Measurements from ENCODE around the gene FGF1. TPM values are rescaled to one million over a fixed set of nuclear protein-coding genes. Genes with fewer than 3 reads are reported as not detected.

Gene FGF1
- polyA plus RNA-seq, 10 donors: 5.9 to 10.5 (median 9.1) TPM

- no peak for DNase-seq
Observed at GRCh38 chr5:142585451-142585850, 100.4 kb downstream of the FGF1 start.

- peak in 2 of 3 donors; percentile 42 to 70 for DNase-seq
Observed at GRCh38 chr5:142584891-142585290, 101.0 kb downstream of the FGF1 start.

DNA sequence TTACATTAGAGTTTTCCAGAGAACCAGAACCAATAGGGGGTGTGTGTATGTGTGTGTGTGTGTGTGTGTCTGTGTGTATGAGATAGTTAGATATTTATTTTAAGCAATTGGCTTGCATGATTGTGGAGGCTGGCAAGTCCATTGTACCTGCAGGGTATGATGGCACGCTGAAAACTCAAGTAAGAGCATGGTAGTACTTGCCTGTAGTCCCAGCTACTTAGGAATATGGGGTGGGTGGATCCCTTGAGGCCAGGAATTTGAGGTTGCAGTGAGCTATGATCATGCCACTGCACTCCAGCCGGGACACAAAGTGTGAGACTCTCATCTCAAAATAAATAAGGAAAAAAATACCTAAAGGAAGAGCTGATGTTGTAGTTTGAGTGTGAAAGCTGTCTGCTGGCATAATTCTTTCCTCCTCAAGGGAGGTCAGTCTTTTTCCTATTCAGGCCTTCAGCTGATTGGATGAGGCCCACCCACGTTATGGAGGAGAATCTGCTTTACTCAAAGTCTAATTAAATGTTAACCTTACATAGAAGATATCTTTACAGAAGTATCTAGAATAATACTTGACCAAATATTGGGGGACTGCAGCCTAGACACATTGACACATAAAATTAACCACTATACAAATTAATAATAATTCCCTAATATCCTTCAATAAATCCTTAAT lies 107.6 kb downstream of the FGF1 start:
- DNase-seq: no peak

DNA sequence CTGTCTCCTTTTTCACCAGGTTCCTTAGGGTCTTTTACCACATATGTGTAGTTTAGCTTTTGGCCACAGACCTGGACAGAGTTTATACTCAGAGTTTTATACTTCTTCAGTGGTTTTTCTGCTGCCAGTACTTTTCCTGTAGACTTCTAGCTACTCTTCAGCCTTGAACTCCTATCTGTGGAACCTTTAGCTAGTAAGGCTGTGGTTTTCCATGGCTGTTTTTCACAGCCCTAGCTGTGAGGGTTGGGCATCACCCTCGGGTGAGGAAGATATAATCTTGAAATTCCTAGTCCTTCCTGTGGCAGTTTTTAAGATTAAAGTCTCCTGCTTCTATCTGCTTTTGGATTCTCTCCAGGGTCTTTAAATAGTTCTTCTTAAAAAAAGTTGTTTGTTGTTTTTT lies 109.1 kb downstream of the FGF1 start:
- DNase-seq: no peak

DNA sequence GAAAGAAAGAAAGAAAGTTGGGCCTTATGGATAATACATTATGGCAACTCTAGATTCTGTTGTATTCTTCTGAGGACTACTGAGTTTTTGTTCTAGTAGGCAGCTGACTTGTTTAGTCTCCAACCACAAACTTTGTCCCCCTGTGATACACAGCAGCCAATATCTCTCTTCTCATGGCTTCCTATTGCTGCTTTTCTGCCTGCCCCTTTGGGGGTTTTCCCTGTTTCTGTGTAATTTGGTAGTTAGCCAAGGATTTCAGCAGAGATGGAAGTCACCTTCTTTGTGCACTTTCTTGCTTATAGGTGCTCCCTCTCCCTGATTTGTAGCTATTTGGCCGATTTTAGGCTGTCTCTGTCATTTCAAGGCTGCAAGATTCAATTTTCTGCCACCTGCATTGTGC lies 109.6 kb downstream of the FGF1 start:
- DNase-seq: no peak

- DNase-seq: peak in 2 of 3 donors; percentile 57 to 89
Observed at GRCh38 chr5:142572006-142572405, 113.9 kb downstream of the FGF1 start.

- DNase-seq: no peak
Observed at GRCh38 chr5:142571371-142571770, 114.5 kb downstream of the FGF1 start.

DNA sequence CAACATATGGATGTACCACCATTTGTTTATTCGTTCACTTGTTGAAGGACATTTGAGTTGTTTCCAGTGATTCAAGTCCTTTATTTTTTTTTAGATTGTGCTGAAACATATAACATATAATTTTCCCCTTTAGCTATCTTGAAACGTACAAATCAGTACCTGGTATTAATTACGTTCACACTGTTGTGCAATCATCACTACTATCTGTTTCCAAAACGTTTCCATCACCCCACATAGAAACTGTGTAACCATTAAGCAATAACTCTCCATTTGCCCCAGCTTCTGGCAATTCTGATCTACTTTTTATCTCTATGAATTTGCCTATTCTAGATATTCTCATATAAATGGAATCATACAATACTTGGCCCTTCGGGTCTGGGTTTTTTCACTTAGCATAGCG lies 116.0 kb downstream of the FGF1 start:
- no peak for DNase-seq

- DNase-seq: no peak
Observed at GRCh38 chr5:142568996-142569335, 116.9 kb downstream of the FGF1 start.

DNA sequence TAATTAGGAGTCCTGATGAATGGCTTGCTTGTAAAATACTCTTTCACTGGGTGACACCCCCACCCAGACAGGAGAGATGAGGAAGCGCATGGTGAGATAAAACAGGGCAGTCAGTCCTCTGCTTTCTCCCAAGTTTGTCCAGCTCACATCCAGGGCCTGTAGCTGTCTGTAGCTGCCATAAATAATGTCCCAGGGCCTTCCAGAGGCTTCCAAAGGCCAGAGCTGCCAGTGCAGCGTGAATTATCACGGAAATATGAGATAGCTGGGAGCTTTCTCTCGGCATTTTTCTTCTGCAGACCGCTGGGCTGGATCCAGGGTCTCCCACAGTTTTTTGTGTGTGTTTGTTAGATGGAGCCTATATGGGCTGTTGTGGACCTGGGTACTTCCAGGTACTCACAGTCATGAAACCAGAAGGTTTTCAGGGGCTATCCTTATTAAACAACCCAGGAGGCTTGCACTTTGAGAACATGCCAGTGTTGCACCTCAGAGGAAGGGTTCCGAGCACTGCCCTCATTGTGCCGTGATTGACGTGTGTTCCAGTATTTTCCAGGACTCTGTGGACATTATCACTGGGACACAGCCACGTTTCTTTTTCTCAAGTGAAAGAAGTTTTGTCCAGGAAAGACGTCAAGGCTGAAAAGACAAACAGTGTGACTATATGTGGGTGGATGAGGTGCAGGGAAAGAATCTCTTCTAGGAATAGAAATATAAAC lies 117.5 kb downstream of the FGF1 start:
- DNase-seq: peak in 1 of 3 donors; percentile 79

DNA sequence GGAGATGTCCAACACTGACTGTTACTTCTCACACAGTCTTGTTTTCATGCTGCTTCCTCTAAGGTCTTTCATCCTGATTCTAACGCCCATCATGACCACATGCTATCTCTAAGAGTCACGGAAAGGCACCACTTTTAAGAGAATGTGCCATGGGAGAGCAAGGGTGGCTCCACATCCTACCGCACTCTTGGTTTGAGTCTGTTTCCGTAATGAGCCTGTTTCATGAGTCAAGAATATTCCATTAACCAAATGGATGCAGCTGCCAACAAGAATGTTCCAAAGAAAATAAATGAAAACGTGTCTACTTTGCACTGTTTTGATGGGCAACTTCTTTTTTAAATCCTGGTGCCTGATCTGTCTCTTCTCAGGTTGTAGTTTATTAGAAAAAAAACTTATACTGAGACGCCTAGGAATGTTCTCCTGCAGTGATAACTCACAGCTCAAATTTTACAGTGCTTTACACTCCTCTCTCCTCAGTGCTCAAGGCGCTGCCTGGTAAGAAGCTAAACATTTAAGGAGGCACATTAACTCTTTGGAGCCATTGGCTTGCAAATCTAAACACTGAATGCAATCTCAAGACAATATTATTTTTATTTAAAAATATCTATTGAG lies 124.3 kb downstream of the FGF1 start:
- no peak for DNase-seq

DNA sequence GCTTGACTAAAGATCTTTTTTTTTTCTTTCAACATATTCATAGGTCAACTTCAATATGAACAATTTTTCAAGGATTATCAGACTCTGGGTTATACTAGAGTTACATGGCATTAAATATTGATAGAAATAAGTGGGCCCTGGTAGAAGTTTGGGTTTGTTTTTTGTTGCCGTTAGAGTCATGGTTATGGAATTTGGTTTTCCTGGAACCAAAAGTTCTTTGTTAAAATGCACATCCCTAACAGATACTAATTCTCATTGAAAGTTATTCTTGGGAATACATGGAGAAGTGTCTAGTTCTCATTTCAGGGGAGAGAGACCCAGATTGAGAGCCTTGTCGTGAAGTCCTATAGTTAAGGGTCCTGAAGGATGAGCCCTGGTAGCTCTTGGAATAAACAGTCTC lies 124.9 kb downstream of the FGF1 start:
- DNase-seq: no peak

GRCh38 chr5:142552107-142552506 lies 133.8 kb downstream of the FGF1 start:
- DNase-seq: peak in 1 of 3 donors; percentile 53

- DNase-seq: peak in 1 of 3 donors; percentile 77
Observed at GRCh38 chr5:142551338-142552067, 134.4 kb downstream of the FGF1 start.

- no peak for DNase-seq
Observed at GRCh38 chr5:142550471-142550870, 135.4 kb downstream of the FGF1 start.

- no peak for DNase-seq
Observed at GRCh38 chr5:142549834-142550233, 136.1 kb downstream of the FGF1 start.

DNA sequence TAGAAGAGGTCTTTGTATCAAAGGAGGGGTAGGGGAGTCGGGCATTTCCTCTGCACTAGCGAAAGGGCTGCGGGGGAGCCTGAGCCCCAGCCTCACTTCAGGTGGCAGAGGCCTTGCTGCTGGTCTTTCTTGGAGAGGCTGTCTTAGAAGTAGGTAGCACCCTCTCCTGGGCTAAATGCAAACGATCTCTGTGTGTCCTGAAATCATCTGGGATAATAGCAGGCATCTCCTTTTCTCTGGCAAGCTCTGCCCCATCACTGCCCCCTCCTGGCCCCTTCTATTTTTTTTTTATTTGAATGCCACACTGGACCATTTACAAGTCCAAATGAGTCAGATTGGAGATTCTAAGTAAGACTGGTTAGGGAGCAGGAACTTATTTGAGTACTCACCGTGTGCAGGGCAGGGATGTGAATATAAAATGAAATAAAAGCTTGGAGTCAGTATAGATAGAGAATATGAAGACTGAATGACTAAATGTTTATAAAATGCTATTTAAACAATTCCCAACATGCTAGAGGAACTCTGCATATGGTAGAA lies 137.1 kb downstream of the FGF1 start:
- peak; percentile 73 to 89 (median 87) for DNase-seq

DNA sequence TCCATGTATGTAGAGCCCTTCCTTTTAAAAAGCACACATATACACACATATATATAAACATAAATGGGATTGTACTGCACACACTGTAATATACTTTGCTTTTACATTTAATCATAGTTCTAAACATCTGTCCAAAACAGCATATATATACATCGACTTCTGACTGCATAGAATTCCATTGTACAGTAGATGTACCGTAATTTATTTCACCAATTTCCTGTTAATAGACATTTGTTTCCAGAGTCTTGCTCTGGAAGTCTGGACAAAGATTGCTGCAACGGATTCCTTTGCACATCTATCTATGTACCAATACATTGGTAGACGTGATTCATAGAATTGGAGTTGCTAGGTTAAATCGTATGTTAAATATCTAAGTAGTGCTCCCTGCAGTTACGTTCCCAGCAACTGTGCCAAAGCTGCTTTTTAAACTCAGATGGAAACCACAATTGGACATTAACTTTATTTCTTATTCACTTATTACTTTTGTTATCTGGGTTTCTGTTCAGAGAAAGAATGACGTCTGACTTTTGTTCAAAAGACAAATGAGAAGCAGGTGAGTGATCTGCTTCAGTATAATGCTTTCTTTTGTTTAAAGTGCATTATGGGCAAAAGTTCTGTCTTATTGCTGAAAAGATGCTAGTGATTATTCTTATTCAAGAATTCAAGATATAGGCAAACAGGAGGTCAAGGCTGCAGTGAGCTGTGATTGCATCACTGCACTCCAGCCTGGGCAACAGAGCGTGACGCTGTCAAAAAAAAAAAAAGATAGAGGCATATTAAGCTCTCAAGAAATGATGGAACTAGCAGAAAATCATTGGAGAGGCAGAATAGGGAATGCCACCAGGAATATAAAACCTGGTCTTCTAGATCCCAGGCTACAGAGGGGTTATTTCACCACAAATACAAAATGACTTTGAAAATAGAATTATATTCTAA lies 138.2 kb downstream of the FGF1 start:
- DNase-seq: no peak

DNA sequence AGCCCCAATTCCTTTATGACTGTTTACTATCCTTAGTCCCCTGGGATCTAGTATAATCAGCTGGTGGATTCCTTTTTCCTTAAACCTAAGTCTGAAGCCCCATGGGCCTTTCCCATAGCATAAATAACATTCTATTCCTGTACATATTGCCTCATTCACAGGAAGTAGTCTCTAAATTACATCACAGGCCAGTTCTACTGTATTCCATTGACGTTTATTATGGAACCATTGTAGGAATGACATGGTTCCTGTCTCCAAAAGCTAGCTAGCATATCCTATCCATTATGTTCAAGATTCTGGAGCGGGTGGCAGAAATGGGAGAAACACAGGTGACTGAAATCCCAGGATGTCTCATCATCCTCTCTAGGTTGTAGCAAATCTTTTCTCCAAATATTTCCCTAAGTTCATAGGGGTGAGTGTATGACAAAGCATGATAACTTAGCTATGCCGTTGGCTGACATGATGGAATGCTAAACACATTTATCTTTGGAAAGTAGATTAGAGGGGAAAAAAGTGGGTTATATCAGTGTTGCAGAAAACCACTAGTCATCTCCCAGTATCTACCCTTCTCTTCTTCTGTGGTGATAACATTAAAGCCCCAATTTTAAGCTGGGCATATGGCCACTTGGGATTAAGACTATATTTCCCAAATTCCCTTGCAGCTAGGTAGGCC lies 140.1 kb downstream of the FGF1 start:
- peak in 2 of 3 donors; percentile 48 to 51 for DNase-seq

DNA sequence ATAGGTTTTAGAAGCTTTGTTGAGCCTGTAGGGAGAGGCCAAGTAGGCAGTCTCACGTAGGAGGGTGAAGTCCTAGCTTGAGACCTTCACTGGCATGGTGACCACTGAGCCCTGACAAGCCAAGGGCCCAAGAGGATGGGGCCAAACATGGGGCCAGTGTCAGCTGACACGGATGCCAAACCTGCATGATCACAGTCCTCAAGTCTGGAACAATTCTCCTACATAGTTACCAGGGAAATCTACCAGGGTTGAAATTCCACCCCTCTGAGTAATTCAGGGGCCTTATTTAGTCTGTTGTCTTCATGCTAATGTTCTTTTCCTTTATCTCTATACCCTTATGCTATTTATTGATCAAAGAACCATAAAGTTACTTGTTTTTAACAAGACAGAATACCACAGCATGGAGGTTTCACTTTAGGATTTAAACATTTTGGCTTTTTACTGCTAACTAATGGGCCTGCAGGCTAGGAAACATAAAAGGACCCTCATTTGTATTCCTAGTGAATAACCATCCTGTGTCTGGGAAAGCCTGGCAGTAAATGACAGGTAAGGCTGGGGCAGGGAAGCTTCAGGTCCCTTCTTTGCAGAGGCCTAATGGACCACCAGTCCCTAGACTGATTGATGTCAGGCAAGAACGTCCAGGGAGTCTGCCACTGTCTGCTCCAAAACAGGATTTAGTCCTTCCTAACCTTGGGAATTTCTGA lies 140.8 kb downstream of the FGF1 start:
- no peak for DNase-seq

All from muscle of back (tissue), 11 donors.